NB4 (cell line): ENCODE results near the gene SDF2.

Experiments
- MYC ChIP-seq: IDR thresholded peaks from 2 replicates; pipeline ENCODE4 v1.6.1; 2011; ENCODE audit warnings: low read depth, low read length
- POLR2A ChIP-seq: IDR thresholded peaks from 2 replicates; pipeline ENCODE4 v1.6.1; 2011; ENCODE audit warnings: mild to moderate bottlenecking; ENCODE audit not compliant: insufficient read length; ENCODE audit errors: extremely low read depth
- TF ChIP-seq, protein P1 (sequence below): IDR thresholded peaks from one replicate; pipeline ENCODE4 v1.5.1; 2012; ENCODE audit warnings: low read depth, low read length
- TF ChIP-seq, protein P2 (sequence below): IDR thresholded peaks from 2 replicates; pipeline ENCODE4 v1.6.1; 2011; ENCODE audit warnings: low read depth, low read length

DNA sequence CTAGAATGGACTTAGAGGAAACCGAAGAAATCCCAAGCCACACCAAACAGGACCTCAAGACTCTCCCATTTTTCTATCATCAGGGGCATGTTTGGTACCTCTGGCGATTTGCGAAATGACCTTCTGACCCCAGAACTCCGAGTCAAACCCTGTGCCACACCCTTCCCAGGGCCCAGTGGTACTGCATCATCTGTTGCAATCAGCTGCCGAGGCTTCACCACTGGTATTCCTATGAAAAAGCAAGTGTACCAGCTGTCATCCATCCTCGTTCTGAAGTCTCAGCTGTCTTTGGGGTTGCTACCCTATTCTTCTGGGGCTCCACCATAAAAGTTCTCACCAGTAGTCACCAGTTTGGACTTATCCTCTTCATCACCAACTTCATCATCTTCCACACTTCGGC is 45.4 kb downstream of the SDF2 start:
- TF ChIP-seq, protein P1, sequence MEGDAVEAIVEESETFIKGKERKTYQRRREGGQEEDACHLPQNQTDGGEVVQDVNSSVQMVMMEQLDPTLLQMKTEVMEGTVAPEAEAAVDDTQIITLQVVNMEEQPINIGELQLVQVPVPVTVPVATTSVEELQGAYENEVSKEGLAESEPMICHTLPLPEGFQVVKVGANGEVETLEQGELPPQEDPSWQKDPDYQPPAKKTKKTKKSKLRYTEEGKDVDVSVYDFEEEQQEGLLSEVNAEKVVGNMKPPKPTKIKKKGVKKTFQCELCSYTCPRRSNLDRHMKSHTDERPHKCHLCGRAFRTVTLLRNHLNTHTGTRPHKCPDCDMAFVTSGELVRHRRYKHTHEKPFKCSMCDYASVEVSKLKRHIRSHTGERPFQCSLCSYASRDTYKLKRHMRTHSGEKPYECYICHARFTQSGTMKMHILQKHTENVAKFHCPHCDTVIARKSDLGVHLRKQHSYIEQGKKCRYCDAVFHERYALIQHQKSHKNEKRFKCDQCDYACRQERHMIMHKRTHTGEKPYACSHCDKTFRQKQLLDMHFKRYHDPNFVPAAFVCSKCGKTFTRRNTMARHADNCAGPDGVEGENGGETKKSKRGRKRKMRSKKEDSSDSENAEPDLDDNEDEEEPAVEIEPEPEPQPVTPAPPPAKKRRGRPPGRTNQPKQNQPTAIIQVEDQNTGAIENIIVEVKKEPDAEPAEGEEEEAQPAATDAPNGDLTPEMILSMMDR: no peak
- TF ChIP-seq POLR2A (no peak), MYC (no peak)
- TF ChIP-seq, protein P2, sequence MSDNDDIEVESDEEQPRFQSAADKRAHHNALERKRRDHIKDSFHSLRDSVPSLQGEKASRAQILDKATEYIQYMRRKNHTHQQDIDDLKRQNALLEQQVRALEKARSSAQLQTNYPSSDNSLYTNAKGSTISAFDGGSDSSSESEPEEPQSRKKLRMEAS: no peak
